Activated CD8-positive, alpha-beta T cell treated with anti-CD3 and anti-CD28 coated beads for 36 hours (primary cell): ENCODE data around the gene PIAS4. TPM values are rescaled to one million over a fixed set of nuclear protein-coding genes. Genes with fewer than 3 reads are reported as not detected.

Experiments used
- ATAC-seq: fragments of 200-7000 bp; cut with Tn5 transposase; one replicate; pipeline ENCODE4 v1.10.0; 2021; ENCODE audit warnings: mild to moderate bottlenecking, moderate library complexity
- CTCF ChIA-PET: fragments of 350-600 bp; sonication (Branson Sonifier 250); formaldehyde crosslinking; loops from one replicate; lab custom pipeline; 2021; ENCODE audit warnings: antibody characterized with exemption; lab: Charles Lee
- POLR2A ChIA-PET: fragments of 350-600 bp; sonication (Branson Sonifier 250); formaldehyde crosslinking; loops from one replicate; lab custom pipeline; 2021; ENCODE audit warnings: antibody characterized with exemption; lab: Charles Lee
- DNase-seq: peaks from one replicate; pipeline ENCODE4 v3.0.0-alpha.2; 2020
- H3K27ac Mint-ChIP-seq: one replicate; pipeline ENCODE4 v1.8.0; 2021; ENCODE audit warnings: mild to moderate bottlenecking, mixed read lengths
- H3K27me3 Mint-ChIP-seq: one replicate; pipeline ENCODE4 v1.8.0; 2021; ENCODE audit warnings: mixed read lengths
- H3K36me3 Mint-ChIP-seq: one replicate; pipeline ENCODE4 v1.8.0; 2021; ENCODE audit warnings: low read depth, mixed read lengths
- H3K4me1 Mint-ChIP-seq: one replicate; pipeline ENCODE4 v1.8.0; 2021; ENCODE audit warnings: low read depth, mixed read lengths
- H3K4me3 Mint-ChIP-seq: one replicate; pipeline ENCODE4 v1.8.0; 2021; ENCODE audit warnings: mild to moderate bottlenecking, moderate library complexity, mixed read lengths
- H3K9me3 Mint-ChIP-seq: one replicate; pipeline ENCODE4 v1.8.0; 2021; ENCODE audit warnings: mixed read lengths
- CTCF ChIP-seq: fragments of 200-600 bp; IDR thresholded peaks from one replicate; pipeline ENCODE4 v1.8.0; 2022; ENCODE audit warnings: antibody characterized with exemption, mild to moderate bottlenecking
- intact Hi-C: fragments of 100-400 bp; cut with micrococcal nuclease; formaldehyde crosslinking; loops from one replicate; pipeline ENCODE4 v1.10.0; 2022
- total RNA-seq, 2 experiments: library from RNA; stranded (reverse); gene quantifications; one replicate each; pipeline ENCODE4 v1.2.3, GENCODE V29; 2021

The PIAS4 gene
- total RNA-seq, 2 experiments from 2014 or later: 22.2 TPM

- Mint-ChIP-seq H3K9me3 (no peaks in the 10 kb centered on the region), H3K27me3 (no peaks in the 10 kb centered on the region), H3K4me3 (peak overlapping the region; percentile 35), H3K27ac (no peak overlapping the region), H3K36me3 (peaks cover 8% of the 10 kb centered on the region), H3K4me1 (peaks cover 24% of the 10 kb centered on the region)
- intact Hi-C loops: no loop called here
- ATAC-seq (no peak), DNase-seq (no peak)
- CTCF ChIA-PET: interaction anchor here (0.8 to 3.9 kb wide), 3 partner anchors 16 to 120 kb away, joined by 3 to 16 read pairs (median 6); partner anchors contain the start of gene EEF2
- no peak for TF ChIP-seq CTCF
- POLR2A ChIA-PET: interaction anchor here (1.2 to 3.3 kb wide), 7 partner anchors 9 to 147 kb away, joined by 3 to 22 read pairs (median 6); partner anchors contain the start of gene EEF2
Measured at GRCh38 chr19:3968556-3969434, 38.7 kb upstream of the PIAS4 start.

DNA sequence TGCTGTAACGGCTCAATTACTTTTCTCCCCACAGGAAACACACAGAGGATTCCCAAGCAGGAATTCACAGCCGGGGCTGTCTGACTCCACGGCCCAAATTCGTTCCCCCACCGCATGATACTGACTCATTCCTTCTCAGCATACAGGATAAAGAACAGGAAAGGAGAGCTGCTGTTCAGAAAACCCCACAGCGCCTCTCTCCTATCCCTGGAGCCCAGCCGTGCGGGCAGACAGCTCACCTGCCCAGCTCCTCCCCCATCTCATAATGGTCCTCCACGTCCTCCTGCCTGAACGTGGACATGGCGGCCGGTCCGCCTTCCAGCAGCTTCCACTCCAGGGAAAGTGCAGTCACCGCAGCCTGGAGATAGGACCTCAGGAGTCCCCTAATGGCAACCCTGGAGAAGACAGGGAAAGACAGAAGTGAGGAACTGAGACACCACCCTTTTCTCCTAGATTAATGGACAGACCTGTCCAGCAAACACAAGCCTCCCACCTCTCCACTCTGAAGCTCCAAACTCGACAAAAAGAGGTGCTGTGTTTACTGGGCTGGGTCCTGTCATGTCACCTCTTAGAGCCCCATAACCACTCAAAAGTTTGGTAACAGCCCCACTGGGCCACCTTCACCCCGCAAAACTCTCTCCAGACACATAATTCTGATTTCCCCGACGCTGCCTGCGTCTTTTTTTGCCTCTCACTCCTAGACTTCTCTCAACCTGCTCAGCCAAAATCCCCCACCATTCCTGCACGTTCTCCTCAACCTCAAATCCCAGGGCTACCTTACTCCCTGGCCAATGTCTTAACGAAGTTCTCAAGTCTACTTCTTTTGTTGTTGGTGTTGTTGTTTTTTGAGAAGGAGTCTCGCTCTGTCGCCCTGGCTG, 37.9 kb upstream of the PIAS4 start:
- intact Hi-C loops: no loop called here
- ATAC-seq: no peak
- POLR2A ChIA-PET: interaction anchor here (1.2 to 3.3 kb wide), 7 partner anchors 8 to 148 kb away, joined by 3 to 22 read pairs (median 6); partner anchors contain the start of gene EEF2

GRCh38 chr19:3970313-3970807, 37.2 kb upstream of the PIAS4 start:
- H3K9me3 Mint-ChIP-seq: no peaks in the 10 kb centered on the region

More for the DNA sequence above, 37.9 kb upstream of the PIAS4 start:
- Mint-ChIP-seq H3K4me1 (peaks cover 24% of the 10 kb centered on the region), H3K27me3 (no peaks in the 10 kb centered on the region), H3K27ac (peak overlapping the region; percentile 78), H3K9me3 (no peaks in the 10 kb centered on the region), H3K4me3 (peak overlapping the region; percentile 87), H3K36me3 (peaks cover 6% of the 10 kb centered on the region)
- no peak for DNase-seq
- TF ChIP-seq CTCF: no peak
- CTCF ChIA-PET: interaction anchor here (0.8 to 3.9 kb wide), 3 partner anchors 16 to 121 kb away, joined by 3 to 16 read pairs (median 6); partner anchors contain the start of gene EEF2

More at GRCh38 chr19:3970313-3970807, 37.2 kb upstream of the PIAS4 start:
- H3K36me3 Mint-ChIP-seq: peaks cover 6% of the 10 kb centered on the region
- peaks cover 24% of the 10 kb centered on the region for H3K4me1 Mint-ChIP-seq
- CTCF ChIA-PET: interaction anchor here (0.6 to 3.9 kb wide), 3 partner anchors 15 to 88 kb away, joined by 3 to 16 read pairs (median 8); partner anchors contain the start of gene EEF2
- no peaks in the 10 kb centered on the region for H3K27me3 Mint-ChIP-seq
- ATAC-seq: no peak
- no peak for TF ChIP-seq CTCF
- peak overlapping the region; percentile 78 for H3K27ac Mint-ChIP-seq
- peak overlapping the region; percentile 87 for H3K4me3 Mint-ChIP-seq
- DNase-seq: no peak
- POLR2A ChIA-PET: interaction anchor here (2.5 to 3.2 kb wide), 2 partner anchors 12 to 17 kb away, joined by 10 to 131 read pairs; partner anchors contain the start of gene EEF2
- intact Hi-C loops: no loop called here
